ENCODE measurements around the gene CEP104. TPM values are rescaled to one million over a fixed set of nuclear protein-coding genes. Genes with fewer than 3 reads are reported as not detected.

CEP104 gene
- total RNA-seq, 1 experiment from 2014 or later, result 74.1 TPM

DNA sequence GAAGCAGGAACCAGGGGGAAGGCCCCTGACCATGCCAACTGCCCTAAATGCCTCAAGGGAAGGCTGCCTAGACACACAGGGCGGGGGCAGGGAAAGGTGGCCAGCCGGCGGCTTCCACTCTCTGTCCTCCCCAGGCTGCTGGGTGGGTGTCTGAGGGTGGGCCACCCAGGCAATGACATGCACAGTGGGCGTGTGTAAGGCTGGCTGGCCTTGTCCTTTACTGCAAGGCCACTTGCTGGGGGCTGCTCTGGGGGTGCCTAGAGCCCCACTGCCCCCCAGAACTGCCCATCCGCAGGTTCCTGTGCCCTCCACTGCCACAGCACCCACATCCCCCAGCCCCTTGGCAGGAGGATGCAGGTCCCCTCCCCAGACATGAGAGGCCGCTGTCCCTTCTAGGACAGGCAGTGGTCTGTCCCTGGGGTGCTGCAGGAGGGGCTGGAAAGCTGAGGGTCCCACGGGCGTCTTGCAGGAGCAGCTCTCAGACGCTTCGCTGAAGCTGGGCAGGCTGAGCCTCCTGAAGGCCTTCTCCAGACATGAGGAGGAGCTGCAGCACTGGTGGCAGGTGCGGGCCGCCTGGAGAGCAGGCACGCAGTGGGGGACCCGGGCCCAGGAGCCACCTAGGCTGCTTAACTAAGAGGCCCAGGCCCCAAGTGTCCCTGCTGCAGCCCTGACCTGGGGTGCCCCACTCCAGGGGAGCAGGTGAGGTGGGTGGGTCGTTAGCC lies 94.7 kb downstream of the CEP104 start:
- H3K27ac Mint-ChIP-seq (ENCODE audit: low read depth, unreplicated experiment), result no peak overlapping the region
- intact Hi-C loops (cut with micrococcal nuclease), result no loop called here
- H3K4me1 Mint-ChIP-seq (ENCODE audit: insufficient read depth, unreplicated experiment), result no peaks in the 10 kb centered on the region
- no TSS peak for BruUV-seq (replicated peaks)
- H3K9me3 Mint-ChIP-seq (ENCODE audit: unreplicated experiment), result peaks cover 7% of the 10 kb centered on the region
- TF ChIP-seq, protein P1, sequence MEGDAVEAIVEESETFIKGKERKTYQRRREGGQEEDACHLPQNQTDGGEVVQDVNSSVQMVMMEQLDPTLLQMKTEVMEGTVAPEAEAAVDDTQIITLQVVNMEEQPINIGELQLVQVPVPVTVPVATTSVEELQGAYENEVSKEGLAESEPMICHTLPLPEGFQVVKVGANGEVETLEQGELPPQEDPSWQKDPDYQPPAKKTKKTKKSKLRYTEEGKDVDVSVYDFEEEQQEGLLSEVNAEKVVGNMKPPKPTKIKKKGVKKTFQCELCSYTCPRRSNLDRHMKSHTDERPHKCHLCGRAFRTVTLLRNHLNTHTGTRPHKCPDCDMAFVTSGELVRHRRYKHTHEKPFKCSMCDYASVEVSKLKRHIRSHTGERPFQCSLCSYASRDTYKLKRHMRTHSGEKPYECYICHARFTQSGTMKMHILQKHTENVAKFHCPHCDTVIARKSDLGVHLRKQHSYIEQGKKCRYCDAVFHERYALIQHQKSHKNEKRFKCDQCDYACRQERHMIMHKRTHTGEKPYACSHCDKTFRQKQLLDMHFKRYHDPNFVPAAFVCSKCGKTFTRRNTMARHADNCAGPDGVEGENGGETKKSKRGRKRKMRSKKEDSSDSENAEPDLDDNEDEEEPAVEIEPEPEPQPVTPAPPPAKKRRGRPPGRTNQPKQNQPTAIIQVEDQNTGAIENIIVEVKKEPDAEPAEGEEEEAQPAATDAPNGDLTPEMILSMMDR (IDR thresholded peaks at IDR 0.05; ENCODE audit: unreplicated experiment), result no peak
- no peaks in the 10 kb centered on the region for H3K36me3 Mint-ChIP-seq (ENCODE audit: insufficient read depth, unreplicated experiment)
- no peak for DNase-seq (ENCODE audit: unreplicated experiment)
- ChIA-PET CTCF (no interaction called here), POLR2A (no interaction called here)
- peaks cover 71% of the 10 kb centered on the region for H3K27me3 Mint-ChIP-seq (ENCODE audit: insufficient read depth, unreplicated experiment)
- no peak overlapping the region for H3K4me3 Mint-ChIP-seq (ENCODE audit: unreplicated experiment)

Other genes starting within 250 kb of the CEP104 start
- gene MEGF6, start 245.7 kb downstream of the CEP104 start, total RNA-seq (2022), result 12.9 and 14.3 TPM in 2 replicates
- gene TPRG1L, start 232.2 kb downstream of the CEP104 start, total RNA-seq (2022), result 21.9 and 29.7 TPM in 2 replicates
- gene WRAP73, start 207.1 kb downstream of the CEP104 start, total RNA-seq (2022), result 25.3 and 29.8 TPM in 2 replicates
- 0.37 and 0.82 TPM in 2 replicates for gene TP73, start 204.7 kb downstream of the CEP104 start, total RNA-seq (2022)
- not detected in 2 replicates for gene CCDC27, start 104.8 kb downstream of the CEP104 start, total RNA-seq (2022)
- gene SMIM1, start 84.5 kb downstream of the CEP104 start, total RNA-seq (2022), result 1.2 TPM in 1 of 2 replicates, not detected in the other
- gene LRRC47, start 60.7 kb downstream of the CEP104 start, total RNA-seq (2022), result 46.1 and 53.0 TPM in 2 replicates
- 4.5 and 4.8 TPM in 2 replicates for gene DFFB, start 265 bp upstream of the CEP104 start, total RNA-seq (2022)
- 22.4 and 24.4 TPM in 2 replicates for gene C1orf174, start 43.1 kb upstream of the CEP104 start, total RNA-seq (2022)

Measured in MCF 10A (cell line).